HG03135 (cell line): Measurements from ENCODE around the gene PTPRN2.
"Not testable (repeated sequence)": the region's sequence is repeated elsewhere in the genome, so short reads cannot be mapped to it uniquely, and the experiment has no call there.

Experiments used
- ATAC-seq: cut with Tn5 transposase; IDR thresholded peaks from one replicate; pipeline ENCODE4 v1.9.1; 2021; ENCODE audit warnings: mild to moderate bottlenecking, moderate library complexity; ENCODE audit not compliant: unreplicated experiment

The PTPRN2 gene

DNA sequence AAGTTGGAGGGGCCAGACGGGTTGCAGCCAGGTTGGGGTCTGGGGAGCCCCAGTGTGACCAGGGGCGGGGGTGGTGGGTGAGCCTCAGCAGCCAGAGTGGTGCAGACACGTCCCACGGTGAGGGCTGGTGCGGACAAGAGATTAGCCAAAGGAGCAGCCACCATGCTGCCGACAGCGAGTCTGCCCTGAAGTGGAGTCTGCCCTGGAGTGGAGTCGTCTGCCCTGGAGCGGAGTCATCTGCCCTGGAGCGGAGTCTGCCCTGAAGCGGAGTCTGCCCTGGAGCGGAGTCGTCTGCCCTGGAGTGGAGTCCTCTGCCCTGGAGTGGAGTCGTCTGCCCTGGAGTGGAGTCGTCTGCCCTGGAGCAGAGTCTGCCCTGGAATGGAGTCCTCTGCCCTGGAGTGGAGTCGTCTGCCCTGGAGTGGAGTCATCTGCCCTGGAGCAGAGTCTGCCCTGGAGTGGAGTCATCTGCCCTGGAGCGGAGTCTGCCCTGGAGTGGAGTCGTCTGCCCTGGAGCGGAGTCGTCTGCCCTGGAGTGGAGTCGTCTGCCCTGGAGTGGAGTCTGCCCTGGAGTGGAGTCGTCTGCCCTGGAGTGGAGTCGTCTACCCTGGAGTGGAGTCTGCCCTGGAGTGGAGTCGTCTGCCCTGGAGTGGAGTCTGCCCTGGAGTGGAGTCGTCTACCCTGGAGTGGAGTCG, 64.3 kb downstream of the PTPRN2 start:
- ATAC-seq: not testable (repeated sequence)

DNA sequence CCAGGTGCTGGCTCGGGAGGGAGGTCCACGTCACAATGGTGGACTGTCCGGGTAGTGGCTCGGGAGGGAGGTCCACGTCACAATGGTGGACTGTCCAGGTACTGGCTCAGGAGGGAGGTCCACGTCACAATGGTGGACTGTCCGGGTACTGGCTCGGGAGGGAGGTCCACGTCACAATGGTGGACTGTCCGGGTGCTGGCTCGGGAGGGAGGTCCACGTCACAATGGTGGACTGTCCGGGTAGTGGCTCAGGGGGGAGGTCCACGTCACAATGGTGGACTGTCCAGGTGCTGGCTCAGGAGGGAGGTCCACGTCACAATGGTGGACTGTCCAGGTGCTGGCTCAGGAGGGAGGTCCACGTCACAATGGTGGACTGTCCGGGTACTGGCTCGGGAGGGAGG, 65.8 kb downstream of the PTPRN2 start:
- ATAC-seq: not testable (repeated sequence)

DNA sequence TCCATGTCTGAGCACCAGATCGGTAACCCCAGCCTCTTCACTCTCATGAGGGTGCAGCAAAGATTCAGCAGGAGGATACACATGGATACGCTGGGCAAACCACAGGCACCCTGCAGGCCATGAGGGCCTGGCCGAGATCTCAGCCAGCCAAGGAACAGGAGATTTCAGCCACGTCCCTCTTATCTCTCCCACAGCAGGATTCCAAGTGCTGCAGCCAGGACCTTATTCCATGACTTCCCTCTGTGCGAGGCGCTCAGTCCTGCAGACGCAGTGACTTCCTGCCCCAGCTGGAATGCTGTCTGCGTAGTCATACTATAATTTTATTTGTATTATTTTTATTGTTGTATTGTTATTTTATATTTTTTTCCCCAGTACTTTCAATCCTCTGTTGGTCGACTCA, 66.8 kb downstream of the PTPRN2 start:
- no peak for ATAC-seq

DNA sequence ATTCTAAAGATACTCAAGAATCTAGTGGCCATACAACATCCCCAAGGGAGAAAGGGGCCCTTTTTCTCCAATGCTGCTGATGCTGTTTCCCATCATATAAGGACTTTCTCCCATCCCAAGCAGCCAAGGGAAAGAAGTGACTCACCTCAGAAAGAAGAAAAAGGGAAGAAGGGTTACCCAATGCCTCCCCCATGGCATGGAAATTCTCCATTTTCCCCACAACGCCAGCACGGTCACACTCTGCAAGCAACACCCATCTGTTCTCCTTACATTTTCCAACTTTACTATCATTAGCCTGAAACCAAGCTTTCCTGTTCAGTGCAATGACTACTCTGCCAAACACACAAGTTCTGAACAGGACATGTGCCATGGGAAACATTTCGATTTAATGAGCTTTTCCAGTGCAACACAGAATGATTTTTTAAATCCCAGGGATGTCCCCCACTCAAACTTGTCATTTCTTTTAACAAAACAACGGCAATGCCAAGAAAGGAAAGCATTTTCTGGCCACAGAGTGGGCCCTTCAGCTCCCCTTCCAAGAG, 67.9 kb downstream of the PTPRN2 start:
- ATAC-seq: no peak

DNA sequence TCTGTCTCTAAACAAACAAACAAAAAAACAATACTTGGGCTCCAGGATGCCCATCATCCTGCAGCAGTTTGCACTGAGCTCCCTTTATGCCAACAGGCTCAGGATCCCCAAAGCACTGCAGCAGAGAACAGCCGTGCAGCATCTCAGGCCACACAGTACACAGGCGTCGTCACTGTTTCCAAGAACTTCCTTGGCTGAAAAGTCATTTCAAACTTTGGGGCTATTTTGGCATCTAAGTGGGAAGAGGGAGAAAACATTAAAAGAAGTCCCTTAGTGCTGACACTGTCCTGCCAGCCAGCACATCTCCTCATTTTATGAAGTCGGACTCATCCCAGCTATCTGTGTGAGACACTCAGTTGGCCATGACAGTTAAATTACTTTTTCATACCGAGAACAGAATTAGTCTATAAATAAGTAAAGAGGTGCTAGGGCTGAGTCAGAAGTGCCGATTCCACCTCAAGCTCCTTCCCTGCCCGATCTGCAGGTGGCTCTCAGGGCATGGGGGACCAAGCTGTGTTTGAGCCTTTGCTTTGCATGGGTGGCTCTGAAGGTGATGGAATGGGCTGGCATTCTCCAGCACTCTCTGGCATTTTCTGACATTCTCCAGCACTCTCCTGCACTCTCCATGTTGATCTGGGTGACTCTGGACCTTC, 68.5 kb downstream of the PTPRN2 start:
- no peak for ATAC-seq

DNA sequence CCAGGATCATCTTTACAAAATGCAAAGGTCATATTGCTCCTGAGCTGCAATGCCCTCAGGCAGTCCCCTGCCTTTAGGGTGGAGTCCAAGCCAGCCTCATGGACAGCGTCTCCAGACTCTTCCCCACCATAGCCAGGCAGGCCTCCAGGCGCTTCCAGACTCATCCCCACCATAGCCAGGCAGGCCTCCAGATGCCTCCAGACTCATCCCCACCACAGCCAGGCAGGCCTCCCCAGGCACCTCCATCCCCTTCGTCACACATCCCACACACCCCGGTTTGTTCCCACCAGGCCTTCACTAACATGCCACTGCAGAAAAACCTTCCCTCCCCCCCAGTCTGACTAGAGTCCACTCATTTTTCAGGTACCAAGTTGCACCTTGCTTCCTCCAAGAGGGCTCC, 70.1 kb downstream of the PTPRN2 start:
- no peak for ATAC-seq

DNA sequence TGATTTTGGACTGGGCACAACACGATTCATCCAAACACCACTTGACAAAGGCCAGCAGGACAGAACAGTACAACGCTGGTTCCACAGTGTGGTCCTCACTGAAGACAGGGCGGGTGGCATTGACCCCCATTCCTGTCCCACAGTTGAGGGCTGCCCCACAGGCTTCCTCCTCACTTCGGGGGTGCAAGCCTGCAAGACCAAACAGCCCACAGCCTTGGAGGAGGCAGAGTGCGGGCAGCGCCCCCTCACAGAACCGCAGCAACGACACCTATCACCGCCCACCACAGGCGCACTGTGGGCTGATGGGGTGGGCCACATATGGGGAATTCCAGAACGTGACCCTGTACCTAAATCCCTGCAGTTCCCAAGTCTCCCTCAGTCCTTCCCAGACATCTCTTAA, 70.6 kb downstream of the PTPRN2 start:
- no peak for ATAC-seq

DNA sequence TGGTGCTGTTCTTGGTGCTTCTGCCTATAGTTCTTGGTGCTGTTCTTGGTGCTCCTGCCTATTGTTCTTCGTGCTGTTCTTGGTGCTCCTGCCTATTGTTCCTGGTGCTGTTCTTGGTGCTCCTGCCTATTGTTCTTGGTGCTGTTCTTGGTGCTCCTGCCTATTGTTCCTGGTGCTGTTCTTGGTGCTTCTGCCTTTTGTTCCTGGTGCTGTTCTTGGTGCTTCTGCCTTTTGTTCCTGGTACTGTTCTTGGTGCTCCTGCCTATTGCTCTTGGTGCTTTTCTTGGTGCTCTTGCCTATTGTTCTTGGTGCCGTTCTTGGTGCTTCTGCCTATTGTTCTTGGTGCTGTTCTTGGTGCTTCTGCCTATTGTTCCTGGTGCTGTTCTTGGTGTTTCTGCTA, 71.1 kb downstream of the PTPRN2 start:
- no peak for ATAC-seq

DNA sequence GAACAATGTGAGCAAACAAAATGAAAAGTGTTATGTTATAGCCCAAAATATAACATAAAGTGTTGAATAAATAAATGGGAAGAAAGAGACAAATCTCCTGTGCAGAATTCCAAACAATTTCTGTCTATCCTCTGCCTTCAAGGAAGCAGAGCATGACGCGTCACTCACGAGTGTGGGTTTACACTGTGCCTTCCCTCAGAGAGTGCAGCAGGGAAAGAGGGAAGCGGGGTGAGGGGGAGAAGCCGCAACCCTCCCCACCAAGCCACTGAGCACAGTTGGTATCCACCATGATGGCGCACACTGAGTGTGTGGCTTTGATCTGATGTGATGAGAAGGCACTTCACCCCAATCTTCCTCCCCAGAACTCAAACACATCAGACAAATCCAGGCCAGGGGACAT, 74.8 kb downstream of the PTPRN2 start:
- no peak for ATAC-seq

DNA sequence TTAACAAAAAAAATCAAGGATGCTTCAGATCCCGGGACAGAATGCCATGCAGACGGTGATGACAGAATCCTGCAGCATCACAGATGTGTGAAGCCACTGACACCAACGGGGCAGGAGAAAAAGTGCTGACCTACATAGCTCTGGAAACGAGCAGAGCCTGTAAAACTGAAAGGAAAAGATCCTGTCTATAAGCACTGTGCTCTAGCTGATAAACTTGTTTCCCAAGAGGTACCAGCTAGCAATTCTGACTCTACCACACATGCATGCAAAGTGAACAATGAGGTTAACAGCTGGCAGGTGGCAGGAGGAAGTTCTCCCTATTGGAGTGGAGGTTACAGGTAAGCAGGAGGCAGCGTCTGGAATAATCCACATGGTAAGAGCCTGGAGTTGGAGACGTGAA, 75.6 kb downstream of the PTPRN2 start:
- no peak for ATAC-seq

DNA sequence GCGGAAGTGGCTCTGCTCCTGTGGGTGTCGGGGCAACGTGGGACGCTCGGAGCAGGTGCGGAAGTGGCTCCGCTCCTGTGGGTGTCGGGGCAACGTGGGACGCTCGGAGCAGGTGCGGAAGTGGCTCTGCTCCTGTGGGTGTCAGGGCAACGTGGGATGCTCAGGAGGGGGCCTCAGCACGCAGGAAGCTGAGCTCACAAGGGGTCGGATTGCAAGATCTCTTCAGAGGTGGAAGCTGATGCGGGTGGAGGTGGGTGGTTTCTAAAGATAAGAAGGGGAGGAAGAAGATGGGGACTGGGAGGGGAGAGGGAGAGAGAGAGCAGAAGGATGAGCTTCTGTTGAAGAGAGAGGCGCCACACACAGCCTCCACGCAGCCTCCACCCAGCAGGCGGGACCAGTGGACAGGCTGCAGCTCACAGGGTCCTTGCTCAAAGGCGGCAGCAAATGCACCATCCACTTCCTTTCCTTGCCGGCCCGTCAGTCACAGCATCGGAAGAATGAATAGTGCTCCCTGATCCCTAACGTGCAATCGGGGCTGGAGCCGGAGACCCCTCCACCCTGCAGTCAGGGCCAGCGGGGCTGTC, 78.7 kb downstream of the PTPRN2 start:
- ATAC-seq: no peak

DNA sequence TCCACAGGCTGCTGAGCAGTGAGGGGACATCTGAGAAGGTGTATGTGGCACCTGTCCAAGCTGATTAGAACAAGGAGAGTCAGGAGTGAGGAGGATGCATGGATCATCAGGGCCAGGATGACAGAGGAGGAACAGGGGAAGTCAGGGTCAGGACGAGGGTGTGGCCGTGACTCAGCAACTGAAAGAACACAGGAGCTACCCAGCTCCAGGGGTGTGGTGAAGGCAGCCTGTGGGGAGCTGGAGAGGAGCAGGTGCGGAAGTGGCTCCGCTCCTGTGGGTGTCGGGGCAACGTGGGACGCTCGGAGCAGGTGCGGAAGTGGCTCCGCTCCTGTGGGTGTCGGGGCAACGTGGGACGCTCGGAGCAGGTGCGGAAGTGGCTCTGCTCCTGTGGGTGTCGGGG, 79.3 kb downstream of the PTPRN2 start:
- ATAC-seq: not testable (repeated sequence)

DNA sequence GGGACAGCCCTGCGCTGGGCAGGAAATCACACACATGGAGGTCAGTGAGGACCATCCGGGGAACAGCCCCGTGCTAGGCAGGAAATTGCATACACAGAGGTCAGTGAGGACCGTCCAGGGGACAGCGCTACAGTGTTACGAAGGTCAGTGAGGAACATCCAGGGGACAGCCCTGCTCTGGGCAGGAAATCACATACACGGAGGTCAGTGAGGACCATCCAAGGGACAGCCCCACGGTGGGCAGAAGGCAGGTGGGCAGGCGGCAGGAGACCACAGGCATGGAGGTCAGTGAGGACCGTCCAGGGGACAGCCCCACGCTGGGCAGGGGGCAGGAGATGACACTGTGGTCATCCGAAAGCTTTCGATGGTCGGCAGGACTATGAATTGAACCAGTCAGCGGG, 79.7 kb downstream of the PTPRN2 start:
- no peak for ATAC-seq

DNA sequence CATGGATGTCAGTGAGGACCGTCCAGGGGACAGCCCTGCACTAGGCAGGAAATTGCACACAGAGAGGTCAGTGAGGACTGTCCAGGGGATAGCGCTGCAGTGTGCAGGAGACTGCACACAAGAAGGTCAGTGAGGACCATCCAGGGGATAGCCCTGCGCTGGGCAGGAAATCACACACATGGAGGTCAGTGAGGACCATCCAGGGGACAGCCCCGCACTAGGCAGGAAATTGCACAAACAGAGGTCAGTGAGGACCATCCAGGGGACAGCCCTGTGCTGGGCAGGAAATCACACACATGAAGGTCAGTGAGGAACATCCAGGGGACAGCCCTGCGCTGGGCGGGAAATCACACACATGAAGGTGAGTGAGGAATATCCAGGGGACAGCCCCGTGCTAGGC, 80.4 kb downstream of the PTPRN2 start:
- not testable (repeated sequence) for ATAC-seq

DNA sequence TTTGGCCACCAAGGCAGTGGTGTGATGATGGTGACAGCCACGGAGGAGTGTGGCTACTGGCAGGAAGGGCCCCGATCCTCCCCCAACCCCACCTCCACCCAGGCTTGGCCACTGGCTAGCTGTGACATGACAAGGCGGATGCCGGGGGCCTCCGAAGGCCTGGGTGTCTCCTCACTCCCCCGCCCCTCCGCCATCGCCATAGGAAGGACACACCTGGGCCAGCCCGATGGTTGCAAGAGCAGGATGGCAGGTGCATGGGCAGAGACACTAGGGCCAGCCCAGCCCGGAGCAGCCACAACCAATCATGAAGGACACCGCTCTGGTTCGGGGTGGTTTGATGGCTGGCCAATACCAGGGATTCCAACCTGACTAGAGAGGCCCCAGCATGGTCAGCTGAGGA, 81.0 kb downstream of the PTPRN2 start:
- ATAC-seq: no peak

DNA sequence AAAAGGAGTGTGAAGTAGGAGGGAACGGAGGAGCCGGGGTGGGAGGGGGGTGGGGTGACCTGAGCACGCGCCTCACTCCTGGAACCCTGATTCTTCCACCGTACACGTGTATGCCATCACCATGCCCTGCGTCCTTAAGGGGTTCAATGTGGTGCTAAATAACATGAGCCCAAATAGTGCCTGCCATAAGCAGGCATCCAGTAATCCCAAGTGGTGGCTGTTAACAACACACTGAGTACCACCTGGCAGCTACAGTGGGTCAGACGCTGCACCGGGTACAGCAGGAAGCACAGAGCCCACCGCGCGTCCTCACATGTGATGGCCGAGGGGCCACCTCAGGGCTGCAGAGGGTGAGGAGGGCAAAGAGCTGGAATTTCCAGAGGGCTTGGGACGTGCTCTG, 81.9 kb downstream of the PTPRN2 start:
- no peak for ATAC-seq

DNA sequence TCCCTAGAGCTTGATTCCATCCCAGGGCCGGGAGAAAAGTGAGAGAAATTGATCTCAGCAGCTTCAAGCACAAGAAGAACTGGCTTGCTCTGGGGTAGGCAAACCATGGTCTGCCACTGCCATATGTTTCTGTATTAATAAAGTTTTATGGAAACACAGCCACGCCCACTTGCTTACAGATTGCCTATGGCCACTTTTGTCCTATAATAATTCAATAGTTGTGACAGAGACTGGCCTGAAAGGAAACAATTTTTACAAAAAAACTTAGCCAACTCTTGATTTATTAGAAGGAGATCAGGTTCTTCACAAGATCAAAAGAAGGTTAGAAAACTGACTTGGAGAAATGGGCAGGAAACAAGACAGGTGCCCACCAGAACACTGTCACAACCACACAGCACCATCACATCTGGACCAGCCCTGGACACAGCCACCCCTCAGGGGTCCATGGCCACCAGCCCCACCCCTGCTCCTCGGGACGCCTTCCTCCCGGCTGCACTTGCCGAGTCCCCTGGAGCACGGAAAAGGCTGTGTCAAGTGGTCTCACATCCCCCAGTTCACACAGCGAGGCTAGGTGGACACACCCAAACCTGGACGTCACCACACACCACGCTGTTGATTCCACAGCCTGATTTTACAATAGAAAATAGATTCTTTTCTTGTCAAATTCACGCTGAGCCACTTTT, 85.4 kb downstream of the PTPRN2 start:
- no peak for ATAC-seq

DNA sequence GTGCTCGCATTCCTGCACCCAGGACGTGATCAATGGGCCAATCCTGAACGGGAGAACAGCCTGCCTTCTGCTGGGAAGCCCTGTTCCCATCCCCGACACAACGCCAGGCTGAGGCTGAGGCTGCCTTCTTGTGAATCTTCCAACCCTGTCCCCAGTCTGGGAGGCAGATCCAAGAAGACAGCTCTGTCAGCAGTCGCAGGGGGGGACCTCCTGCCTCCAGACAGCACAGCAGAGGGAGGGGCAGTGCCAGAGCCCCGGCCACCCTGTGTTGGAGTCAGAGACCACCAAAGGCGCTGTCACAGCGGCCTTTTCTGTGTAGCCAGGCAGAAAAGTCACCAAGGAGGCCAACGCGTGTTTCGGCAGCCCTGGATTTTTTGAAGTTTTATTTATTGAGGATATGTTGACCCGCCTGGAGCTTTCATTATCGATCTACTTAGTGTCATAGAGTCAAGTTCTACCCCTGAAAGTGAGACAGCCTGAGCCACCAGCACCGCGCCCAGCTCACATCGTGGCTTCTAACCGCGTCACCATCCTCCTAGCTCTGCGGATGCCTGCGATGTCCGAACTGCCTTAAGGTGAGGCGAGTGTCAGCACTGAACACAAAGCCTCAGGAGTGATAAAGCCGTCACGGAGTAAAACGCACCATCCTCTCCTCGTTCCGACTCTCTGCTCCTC, 86.1 kb downstream of the PTPRN2 start:
- no peak for ATAC-seq

DNA sequence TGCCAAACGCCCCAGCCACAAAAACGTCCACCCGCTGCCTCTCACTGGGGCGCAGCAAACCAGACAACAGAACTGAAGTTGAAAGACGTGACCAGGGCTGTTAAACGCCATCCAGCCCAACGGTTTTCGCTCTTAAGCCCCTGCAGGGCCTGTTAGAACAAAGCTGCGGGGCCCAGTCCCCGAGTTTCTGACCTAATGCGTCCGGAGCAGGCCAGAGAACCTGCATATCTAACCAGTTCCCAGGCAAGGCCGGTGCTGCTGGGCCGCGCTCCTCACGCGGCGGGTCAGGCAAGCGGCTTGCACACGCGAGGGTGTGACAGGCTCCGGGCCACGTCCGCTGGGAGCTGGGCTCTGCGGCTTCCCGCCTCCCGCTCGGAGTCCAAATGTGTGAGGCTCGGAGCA, 87.0 kb downstream of the PTPRN2 start:
- no peak for ATAC-seq

DNA sequence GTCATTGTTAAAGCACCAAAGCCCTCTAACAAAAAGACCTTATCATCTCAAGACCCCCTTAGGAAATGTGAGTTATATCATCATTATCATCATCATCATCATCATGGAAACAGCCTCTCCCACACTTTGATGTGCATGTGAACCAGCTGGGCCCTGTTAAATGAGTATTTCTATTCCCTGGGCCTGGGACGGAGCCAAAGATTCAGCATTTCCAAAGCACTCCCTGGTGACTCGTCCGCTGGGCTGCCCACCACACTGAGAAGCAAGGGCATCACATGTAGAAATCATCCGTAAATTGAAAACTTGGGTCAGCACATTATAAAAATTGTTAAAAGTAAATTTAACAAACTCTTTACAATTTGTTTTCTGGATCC, 88.6 kb downstream of the PTPRN2 start:
- ATAC-seq: no peak

DNA sequence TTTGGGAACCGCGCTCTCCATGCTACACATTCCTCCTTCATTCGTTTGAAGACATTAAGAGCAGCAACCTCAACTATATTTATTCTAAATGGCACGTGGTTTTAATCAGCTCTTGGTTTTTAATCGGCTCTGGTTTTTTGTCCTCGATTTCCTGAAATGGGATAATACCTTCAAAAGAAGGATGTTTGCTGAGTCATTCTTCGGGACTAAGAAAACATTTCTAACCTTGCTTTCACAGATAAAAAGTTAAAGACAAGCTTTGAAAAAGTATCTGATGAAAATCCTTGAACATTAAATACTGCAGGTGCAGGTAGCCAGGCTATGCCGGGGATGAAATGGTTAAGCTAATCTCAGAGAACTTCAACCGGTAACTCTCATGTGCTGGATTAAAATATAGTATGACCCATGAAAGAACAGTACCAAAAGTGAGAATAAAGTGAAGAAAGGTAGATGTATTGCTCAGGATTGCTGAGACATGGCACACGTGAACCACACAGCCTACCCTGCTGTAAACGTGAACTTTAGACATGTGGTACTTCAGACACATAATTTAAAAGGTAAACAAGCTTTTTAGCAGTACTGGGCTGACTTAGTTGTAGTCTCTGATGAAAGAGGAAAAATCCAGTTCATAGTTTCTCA, 89.1 kb downstream of the PTPRN2 start:
- ATAC-seq: no peak
